Measurements from ENCODE around the gene FNDC1.

DNA sequence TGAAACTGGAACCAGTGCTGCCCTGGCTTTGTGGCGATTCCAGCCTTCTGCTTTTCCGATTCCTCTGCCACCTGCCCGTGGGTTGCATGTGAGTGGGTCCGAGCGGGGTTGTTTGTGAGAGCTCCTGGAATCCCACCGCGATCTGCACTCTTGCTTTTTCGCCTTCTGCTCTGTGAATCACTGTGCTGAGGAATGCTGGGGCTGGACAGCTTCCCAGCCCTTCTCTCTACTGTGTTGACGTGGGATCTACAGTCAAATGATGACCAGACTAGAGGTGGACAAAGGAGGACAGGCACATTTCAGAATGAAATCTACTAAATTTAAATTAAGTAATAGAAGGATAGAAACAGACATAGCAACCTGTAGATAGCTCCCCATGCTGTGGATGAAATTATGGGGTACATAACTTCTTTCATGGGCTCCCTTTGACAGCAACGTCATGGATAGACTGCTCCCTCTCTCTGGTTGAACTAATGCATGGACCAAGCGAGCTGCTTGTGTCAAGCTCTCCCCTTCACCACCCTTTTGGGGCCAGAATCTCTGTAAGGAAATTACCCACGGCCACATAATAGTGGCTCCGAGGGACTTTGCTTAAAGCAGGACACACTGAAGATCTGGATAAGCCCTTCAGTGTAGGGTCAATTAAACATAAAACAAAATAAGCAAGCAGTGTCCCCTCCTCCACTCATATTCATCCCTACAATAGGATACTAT, 2.0 kb downstream of the FNDC1 start:
- TF ChIP-seq EZH2 (IDR thresholded peaks at IDR 0.05): no peak
- no peak for TF ChIP-seq POLR2AphosphoS5 (IDR thresholded peaks at IDR 0.05; ENCODE audit: borderline replicate concordance, low read depth, low read length)

Measured in SK-N-MC (cell line).